ENCODE measurements around the gene ARHGAP26. TPM values are rescaled to one million over a fixed set of nuclear protein-coding genes. Genes with fewer than 3 reads are reported as not detected.

Gene ARHGAP26
- total and polyA plus RNA-seq, 2 of the 4 experiments (the other 2 are of a cell fraction) = 0.54 to 0.56 TPM

DNA sequence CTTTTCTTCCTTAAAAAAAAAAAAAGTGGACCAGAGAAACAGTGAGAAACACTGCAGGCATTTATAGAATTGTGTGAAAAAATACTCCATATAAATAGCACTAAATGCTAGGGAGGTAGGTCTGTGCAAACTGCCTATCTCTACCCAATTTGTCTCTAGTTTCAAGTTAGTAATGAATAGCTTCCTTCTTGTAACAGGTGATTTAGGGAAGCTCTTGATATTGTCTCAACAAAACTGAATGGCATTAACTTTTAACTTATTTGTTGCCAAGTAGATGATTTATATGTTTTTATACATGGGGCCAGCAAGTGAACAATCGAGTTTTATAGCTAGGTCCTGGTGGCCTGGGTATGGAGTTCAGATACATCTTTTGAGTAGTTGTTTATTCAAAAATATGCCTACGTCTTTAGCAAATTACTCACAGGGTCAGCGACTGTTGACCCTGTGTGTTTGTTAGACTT, 349.7 kb downstream of the ARHGAP26 start:
- Histone ChIP-seq H2AK5ac (ENCODE audit: low read depth, low read length) (no peak overlapping the region), H3K14ac (replicated peaks; ENCODE audit: low read depth, low read length) (no peak overlapping the region), H4K91ac (ENCODE audit: insufficient read depth, low read depth, low read length) (no peak overlapping the region), H4K20me1 (ENCODE audit: insufficient read depth, low read length) (no peaks in the 10 kb centered on the region), H4K8ac (ENCODE audit: low read depth in 2 of 2, low read length in 2 of 2) (no peak overlapping the region), H3K79me1 (ENCODE audit: low read depth in 1 of 2, low read length in 2 of 2) (no peaks in the 10 kb centered on the region), H3K4me2 (ENCODE audit: low read depth, low read length) (no peak overlapping the region), H2BK120ac (ENCODE audit: low read depth, low read length) (no peak overlapping the region), H3K4me3 (ENCODE audit: insufficient read depth, low read depth, low read length) (no peak overlapping the region), H3K4ac (ENCODE audit: low read depth, low read length) (no peak overlapping the region), H2BK5ac (ENCODE audit: low read depth, low read length, poor library complexity, severe bottlenecking) (no peak overlapping the region), H2AK9ac (replicated peaks; ENCODE audit: low read depth, low read length, poor library complexity) (no peak overlapping the region), H3K23ac (ENCODE audit: low read depth, low read length) (no peak overlapping the region), H4K5ac (ENCODE audit: low read depth, low read length) (no peak overlapping the region), H3K9me1 (ENCODE audit: insufficient read depth, low read length) (no peaks in the 10 kb centered on the region; the same call in 1 of the 2 replicates), H3K4me1 (ENCODE audit: control insufficient read depth, insufficient read depth, low read length) (no peaks in the 10 kb centered on the region), H2BK15ac (ENCODE audit: low read depth, low read length) (no peak overlapping the region), H2BK20ac (ENCODE audit: low read depth, low read length) (no peak overlapping the region), H2AFZ (replicated peaks; ENCODE audit: low read length, poor library complexity) (no peak overlapping the region), H3K27ac (ENCODE audit: insufficient read depth, low read length) (no peak overlapping the region), H3K27me3 (ENCODE audit: control insufficient read depth, insufficient read depth, low read length) (no peaks in the 10 kb centered on the region), H3K56ac (ENCODE audit: extremely low read depth, insufficient read depth, low read length) (no peak overlapping the region), H3K36me3 (ENCODE audit: control insufficient read depth, insufficient read depth, low read length) (no peaks in the 10 kb centered on the region), H3K9ac (ENCODE audit: low read depth, low read length) (no peak overlapping the region), H3K18ac (ENCODE audit: low read depth, low read length) (no peak overlapping the region), H3K9me3 (ENCODE audit: control insufficient read depth, insufficient read depth, low read length) (no peaks in the 10 kb centered on the region)
- BruUV-seq (replicated peaks) = no TSS peak
- POLR2A ChIA-PET (ENCODE audit: unreplicated experiment) = no interaction called here
- no CpG with 5 or more reads among the region's 3 CpGs for WGBS, 2 experiments (ENCODE audit: extremely low coverage in 2 of 2, insufficient read length in 1 of 2)
- intact Hi-C loops (cut with micrococcal nuclease) (no loop called here), dilution Hi-C loops (cut with HindIII; ENCODE audit: low sequenced_read_pairs, unreplicated experiment) (no loop called here), in situ Hi-C loops (cut with MboI; ENCODE audit: low sequenced_read_pairs) (no loop called here)
- CTCF ChIA-PET = no interaction called here
- DNase-seq = no peak
- ATAC-seq (ENCODE audit: low read depth) = no peak
- TF ChIP-seq MXI1 (IDR thresholded peaks at IDR 0.05; ENCODE audit: borderline replicate concordance, low read depth, low read length) (no peak), NFE2L2 (IDR thresholded peaks at IDR 0.05; ENCODE audit: low read depth, low read length) (no peak), RAD21 (IDR thresholded peaks at IDR 0.05; ENCODE audit: low read length) (no peak), BHLHE40 (IDR thresholded peaks at IDR 0.05; ENCODE audit: low read depth, low read length) (no peak), RCOR1 (IDR thresholded peaks at IDR 0.05; ENCODE audit: insufficient replicate concordance, low read length) (no peak), CEBPB (IDR thresholded peaks at IDR 0.05; ENCODE audit: low read depth, low read length) (no peak), SMC3 (IDR thresholded peaks at IDR 0.05; ENCODE audit: low read depth, low read length) (no peak), MAZ (IDR thresholded peaks at IDR 0.05; ENCODE audit: borderline replicate concordance, low read depth, low read length) (no peak), CHD1 (IDR thresholded peaks at IDR 0.05; ENCODE audit: low read depth, low read length) (no peak), POLR2A (IDR thresholded peaks at IDR 0.05; ENCODE audit: low read depth, low read length) (no peak), RFX5 (IDR thresholded peaks at IDR 0.05; ENCODE audit: low read depth, low read length) (no peak)
- TF ChIP-seq, protein P1, sequence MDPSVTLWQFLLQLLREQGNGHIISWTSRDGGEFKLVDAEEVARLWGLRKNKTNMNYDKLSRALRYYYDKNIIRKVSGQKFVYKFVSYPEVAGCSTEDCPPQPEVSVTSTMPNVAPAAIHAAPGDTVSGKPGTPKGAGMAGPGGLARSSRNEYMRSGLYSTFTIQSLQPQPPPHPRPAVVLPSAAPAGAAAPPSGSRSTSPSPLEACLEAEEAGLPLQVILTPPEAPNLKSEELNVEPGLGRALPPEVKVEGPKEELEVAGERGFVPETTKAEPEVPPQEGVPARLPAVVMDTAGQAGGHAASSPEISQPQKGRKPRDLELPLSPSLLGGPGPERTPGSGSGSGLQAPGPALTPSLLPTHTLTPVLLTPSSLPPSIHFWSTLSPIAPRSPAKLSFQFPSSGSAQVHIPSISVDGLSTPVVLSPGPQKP (IDR thresholded peaks at IDR 0.05; ENCODE audit: borderline replicate concordance, low read depth, low read length) = no peak
- TF ChIP-seq, protein P2, sequence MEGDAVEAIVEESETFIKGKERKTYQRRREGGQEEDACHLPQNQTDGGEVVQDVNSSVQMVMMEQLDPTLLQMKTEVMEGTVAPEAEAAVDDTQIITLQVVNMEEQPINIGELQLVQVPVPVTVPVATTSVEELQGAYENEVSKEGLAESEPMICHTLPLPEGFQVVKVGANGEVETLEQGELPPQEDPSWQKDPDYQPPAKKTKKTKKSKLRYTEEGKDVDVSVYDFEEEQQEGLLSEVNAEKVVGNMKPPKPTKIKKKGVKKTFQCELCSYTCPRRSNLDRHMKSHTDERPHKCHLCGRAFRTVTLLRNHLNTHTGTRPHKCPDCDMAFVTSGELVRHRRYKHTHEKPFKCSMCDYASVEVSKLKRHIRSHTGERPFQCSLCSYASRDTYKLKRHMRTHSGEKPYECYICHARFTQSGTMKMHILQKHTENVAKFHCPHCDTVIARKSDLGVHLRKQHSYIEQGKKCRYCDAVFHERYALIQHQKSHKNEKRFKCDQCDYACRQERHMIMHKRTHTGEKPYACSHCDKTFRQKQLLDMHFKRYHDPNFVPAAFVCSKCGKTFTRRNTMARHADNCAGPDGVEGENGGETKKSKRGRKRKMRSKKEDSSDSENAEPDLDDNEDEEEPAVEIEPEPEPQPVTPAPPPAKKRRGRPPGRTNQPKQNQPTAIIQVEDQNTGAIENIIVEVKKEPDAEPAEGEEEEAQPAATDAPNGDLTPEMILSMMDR (conservative IDR thresholded peaks at IDR 0.05; ENCODE audit: low read depth, low read length) = no peak
